HEK293T (cell line): Measurements from ENCODE around the gene WDR45B.

Experiments
- FOXA1 ChIP-seq: fragments of 450-650 bp; IDR thresholded peaks from 2 replicates; pipeline ENCODE4 v1.6.1; 2016; ENCODE audit warnings: mild to moderate bottlenecking
- SP1 ChIP-seq: fragments of 450-650 bp; IDR thresholded peaks from 2 replicates; pipeline ENCODE4 v1.6.1; 2017
- SUZ12 ChIP-seq: fragments of 450-650 bp; IDR thresholded peaks from 2 replicates; pipeline ENCODE4 v1.6.1; 2016; ENCODE audit warnings: mild to moderate bottlenecking

DNA sequence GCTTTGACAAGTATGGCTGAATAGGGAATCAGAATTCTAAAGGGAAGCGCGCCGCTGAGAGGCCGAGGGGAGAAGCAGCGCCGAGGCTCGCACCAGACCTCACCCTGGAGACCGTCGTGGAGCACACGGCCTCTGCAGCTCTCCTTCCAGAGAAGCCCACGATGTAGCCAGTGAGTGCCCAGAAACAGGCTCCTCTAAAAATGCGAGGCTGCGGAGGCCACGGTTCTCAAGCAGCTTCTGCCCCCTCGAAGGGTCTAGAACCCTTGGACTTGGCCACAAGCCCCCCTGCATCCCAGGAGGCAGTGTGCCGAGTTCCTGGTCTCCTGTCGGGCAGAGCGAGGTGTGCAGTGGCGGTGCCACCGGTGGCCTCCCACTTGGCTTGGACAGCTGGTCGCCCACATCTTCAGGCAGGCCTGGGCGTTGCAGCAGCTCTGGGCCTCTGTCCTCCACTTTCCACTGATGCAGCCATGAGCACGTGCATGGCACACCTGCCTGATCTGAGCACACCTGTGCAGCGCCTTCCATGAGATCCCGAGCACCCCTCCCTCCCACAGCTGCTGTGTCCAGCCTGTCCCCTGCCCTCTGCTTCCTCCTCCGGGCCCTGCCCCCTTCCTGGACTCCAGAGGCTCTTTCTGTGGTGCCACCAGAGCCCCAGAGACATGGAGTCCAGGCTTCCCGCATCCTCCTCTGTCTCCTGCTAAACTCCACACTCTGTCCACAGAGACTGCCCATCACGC, 18.9 kb upstream of the WDR45B start:
- no peak for TF ChIP-seq SUZ12
- no peak for TF ChIP-seq FOXA1
- TF ChIP-seq SP1: no peak
